ENCODE data around the gene PAXX. TPM values are rescaled to one million over a fixed set of nuclear protein-coding genes. Genes with fewer than 3 reads are reported as not detected.

The PAXX gene
- total RNA-seq, 1 experiment from 2014 or later, result 44.1 TPM

DNA sequence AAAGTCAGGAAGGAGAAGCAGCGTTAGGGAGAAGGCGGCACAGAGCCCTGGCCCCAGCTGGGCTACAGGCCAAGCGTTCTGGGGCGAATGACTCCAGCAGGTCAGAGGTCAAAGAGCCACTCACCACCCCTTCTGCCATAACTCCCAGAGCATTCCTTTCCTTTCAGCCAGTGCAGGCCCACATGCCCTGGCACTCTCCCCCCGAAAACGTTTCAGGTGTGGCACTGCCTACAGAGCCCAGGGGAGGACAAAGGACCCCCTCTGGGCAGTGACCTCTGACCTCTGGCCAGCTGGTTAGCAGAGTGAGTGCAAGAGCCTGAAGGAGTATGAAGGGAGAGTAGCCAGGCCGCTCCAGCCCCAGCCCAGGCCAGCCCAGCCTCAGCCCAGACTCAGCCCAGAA, 30.9 kb downstream of the PAXX start:
- Mint-ChIP-seq H3K27ac (no peak overlapping the region), H3K4me3 (no peak overlapping the region), H3K36me3 (no peaks in the 10 kb centered on the region), H3K4me1 (peaks cover 2% of the 10 kb centered on the region; the same call in 1 of the 2 replicates), H3K9me3 (no peaks in the 10 kb centered on the region), H3K27me3 (ENCODE audit: low read depth) (peaks cover 5% of the 10 kb centered on the region)
- POLR2A ChIA-PET, result no interaction called here
- DNase-seq (ENCODE audit: low spot score) (no peak), ATAC-seq (no peak)
- CTCF ChIA-PET, result interaction anchor here (1.0 to 2.5 kb wide), 8 partner anchors 12 to 223 kb away, joined by 3 to 29 read pairs (median 6); partner anchors contain the start of genes AJM1 and SAPCD2
- TF ChIP-seq ZBTB21 (CRISPR knock-in tag; IDR thresholded peaks at IDR 0.05; ENCODE audit: borderline replicate concordance), result no peak
- no peak for TF ChIP-seq ATF3 (CRISPR knock-in tag; conservative IDR thresholded peaks at IDR 0.05)
- TF ChIP-seq ZNF232 (CRISPR knock-in tag; IDR thresholded peaks at IDR 0.05), result no peak
- no peak for TF ChIP-seq TP53 (CRISPR knock-in tag; IDR thresholded peaks at IDR 0.05)
- no peak for TF ChIP-seq SP1 (CRISPR knock-in tag; conservative IDR thresholded peaks at IDR 0.05)
- TF ChIP-seq OVOL2 (CRISPR knock-in tag; IDR thresholded peaks at IDR 0.05; ENCODE audit: borderline replicate concordance), result no peak
- no peak for TF ChIP-seq ZNF263 (CRISPR knock-in tag; IDR thresholded peaks at IDR 0.05; ENCODE audit: low read depth)
- no peak for TF ChIP-seq ZNF219 (CRISPR knock-in tag; IDR thresholded peaks at IDR 0.05; ENCODE audit: borderline replicate concordance)
- TF ChIP-seq, protein P1, sequence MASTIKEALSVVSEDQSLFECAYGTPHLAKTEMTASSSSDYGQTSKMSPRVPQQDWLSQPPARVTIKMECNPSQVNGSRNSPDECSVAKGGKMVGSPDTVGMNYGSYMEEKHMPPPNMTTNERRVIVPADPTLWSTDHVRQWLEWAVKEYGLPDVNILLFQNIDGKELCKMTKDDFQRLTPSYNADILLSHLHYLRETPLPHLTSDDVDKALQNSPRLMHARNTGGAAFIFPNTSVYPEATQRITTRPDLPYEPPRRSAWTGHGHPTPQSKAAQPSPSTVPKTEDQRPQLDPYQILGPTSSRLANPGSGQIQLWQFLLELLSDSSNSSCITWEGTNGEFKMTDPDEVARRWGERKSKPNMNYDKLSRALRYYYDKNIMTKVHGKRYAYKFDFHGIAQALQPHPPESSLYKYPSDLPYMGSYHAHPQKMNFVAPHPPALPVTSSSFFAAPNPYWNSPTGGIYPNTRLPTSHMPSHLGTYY (CRISPR knock-in tag; IDR thresholded peaks at IDR 0.05), result no peak
- TF ChIP-seq CREM (CRISPR knock-in tag; IDR thresholded peaks at IDR 0.05), result no peak
- no peak for TF ChIP-seq RORB (CRISPR knock-in tag; IDR thresholded peaks at IDR 0.05)

GRCh38 chr9:137023583-137023991, 31.4 kb downstream of the PAXX start:
- no peak overlapping the region for H3K4me3 Mint-ChIP-seq
- H3K27me3 Mint-ChIP-seq (ENCODE audit: low read depth), result peaks cover 6% of the 10 kb centered on the region
- no peak overlapping the region for H3K27ac Mint-ChIP-seq
- DNase-seq (ENCODE audit: low spot score) (no peak), ATAC-seq (no peak)
- ChIA-PET POLR2A (no interaction called here), CTCF (interaction anchor here (2.4 to 2.5 kb wide), 2 partner anchors 12 to 44 kb away, joined by 7 to 29 read pairs; no protein-coding TSS in a partner anchor)
- H3K9me3 Mint-ChIP-seq, result no peaks in the 10 kb centered on the region
- H3K36me3 Mint-ChIP-seq, result no peaks in the 10 kb centered on the region
- TF ChIP-seq PREB (CRISPR knock-in tag; IDR thresholded peaks at IDR 0.05; ENCODE audit: borderline replicate concordance) (no peak), SMAD3 (CRISPR knock-in tag; IDR thresholded peaks at IDR 0.05; ENCODE audit: borderline replicate concordance) (no peak), SOX15 (CRISPR knock-in tag; IDR thresholded peaks at IDR 0.05) (no peak), ATF6 (CRISPR knock-in tag; IDR thresholded peaks at IDR 0.05) (no peak), ZNF232 (CRISPR knock-in tag; IDR thresholded peaks at IDR 0.05) (no peak), ATF1 (CRISPR knock-in tag; IDR thresholded peaks at IDR 0.05) (no peak), E2F4 (CRISPR knock-in tag; IDR thresholded peaks at IDR 0.05; ENCODE audit: borderline replicate concordance, low read depth) (no peak)
- peaks cover 2% of the 10 kb centered on the region; the same call in 1 of the 2 replicates for H3K4me1 Mint-ChIP-seq

Data from WTC11 (cell line).